Left ventricle myocardium inferior (tissue), 1 donor: ENCODE results near the gene FRYL. TPM values are rescaled to one million over a fixed set of nuclear protein-coding genes. Genes with fewer than 3 reads are reported as not detected.
"Not testable (repeated sequence)": the region's sequence is repeated elsewhere in the genome, so short reads cannot be mapped to it uniquely, and the experiment has no call there.

Source experiments
- DNase-seq: peaks from one replicate; pipeline ENCODE4 v3.0.0-alpha.2; 2020
- H3K27ac ChIP-seq: fragments of 200-600 bp; replicated peaks from 2 replicates; pipeline ENCODE4 v1.8.0; 2021
- H3K27me3 ChIP-seq: fragments of 200-600 bp; 2 replicates; pipeline ENCODE4 v1.8.0; 2021; ENCODE audit warnings: low read depth
- H3K36me3 ChIP-seq: fragments of 200-600 bp; 2 replicates; pipeline ENCODE4 v1.8.0; 2021
- H3K4me1 ChIP-seq: fragments of 200-600 bp; 2 replicates; pipeline ENCODE4 v1.8.0; 2021
- H3K4me3 ChIP-seq: fragments of 200-600 bp; 2 replicates; pipeline ENCODE4 v1.8.0; 2021; ENCODE audit warnings: mild to moderate bottlenecking, moderate library complexity
- H3K9me3 ChIP-seq: fragments of 200-600 bp; replicated peaks from 2 replicates; pipeline ENCODE4 v1.8.0; 2021
- CTCF ChIP-seq: fragments of 200-600 bp; IDR thresholded peaks from 2 replicates; pipeline ENCODE4 v1.8.0; 2021; ENCODE audit warnings: antibody characterized with exemption, mild to moderate bottlenecking, borderline replicate concordance
- intact Hi-C: fragments of 100-400 bp; cut with micrococcal nuclease; formaldehyde crosslinking; loops from one replicate; pipeline ENCODE4 v1.11.0; 2022
- total RNA-seq: library from RNA; stranded (reverse); fragmentation: NEBNext Ultra II Directional; extraction: Animal tissue kit (Norgen Biotek cat#: 25700); gene quantifications from one replicate; pipeline ENCODE4 v1.2.1, GENCODE V29; 2021
- donor health status: DM: no; HTN: yes; CAD: no; lungs with severe emphysema.

FRYL gene
- total RNA-seq, 1 donor from 2014 or later: 33.2 TPM

DNA sequence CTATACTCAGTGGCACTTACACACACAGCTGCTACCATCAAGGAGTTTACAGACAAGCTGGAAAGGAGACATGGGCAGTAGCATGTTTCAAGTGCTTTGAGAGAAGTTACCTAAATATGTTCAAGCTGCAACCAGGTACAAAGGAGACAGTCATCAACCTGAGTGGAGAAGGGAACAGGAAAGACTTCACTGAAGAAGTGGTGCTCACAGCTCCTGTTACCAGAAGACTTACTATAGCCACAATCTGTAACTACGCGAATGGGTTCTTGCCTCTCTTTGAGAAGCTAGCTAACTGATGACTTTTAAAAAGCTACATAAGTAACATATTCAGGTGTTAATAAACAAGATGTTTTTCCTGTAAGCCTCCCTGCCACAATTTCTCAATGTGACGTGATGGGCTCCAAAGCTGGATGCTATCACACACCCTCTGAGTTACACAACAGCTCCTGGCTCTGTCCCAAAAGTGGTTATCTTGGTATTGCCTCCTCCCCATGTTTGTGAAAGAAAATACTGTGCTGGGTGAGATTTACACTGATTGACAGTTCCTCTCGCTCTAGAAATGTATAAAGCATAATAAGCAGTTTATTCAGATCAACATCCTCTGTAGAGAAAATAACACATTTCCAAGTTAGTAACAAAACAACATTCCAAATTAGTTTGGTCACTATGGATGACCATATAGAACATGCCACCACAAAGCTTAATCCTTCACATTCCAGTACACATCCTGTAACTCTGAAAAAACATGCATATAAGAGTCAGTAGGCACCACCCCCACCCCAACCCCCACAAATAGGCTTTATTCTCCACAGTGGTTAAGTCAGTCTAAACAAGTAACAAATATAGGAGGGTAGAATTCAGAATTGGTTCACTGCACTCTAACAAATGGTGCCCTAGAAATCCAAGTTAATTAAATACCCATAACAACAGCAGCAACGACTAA, 81.8 kb downstream of the FRYL start:
- Histone ChIP-seq H3K27me3 (no peaks in the 10 kb centered on the region), H3K9me3 (no peaks in the 10 kb centered on the region), H3K36me3 (no peaks in the 10 kb centered on the region), H3K27ac (no peak overlapping the region), H3K4me1 (peaks cover 32% of the 10 kb centered on the region), H3K4me3 (no peak overlapping the region)
- intact Hi-C loops: no loop called here
- TF ChIP-seq CTCF: no peak
- DNase-seq: peak; percentile 26

GRCh38 chr4:48697516-48697915, 82.6 kb downstream of the FRYL start:
- H3K4me1 ChIP-seq: peaks cover 39% of the 10 kb centered on the region
- H3K36me3 ChIP-seq, H3K27me3 ChIP-seq, DNase-seq, H3K27ac ChIP-seq, intact Hi-C loops, H3K9me3 ChIP-seq, H3K4me3 ChIP-seq: not testable (repeated sequence)

DNA sequence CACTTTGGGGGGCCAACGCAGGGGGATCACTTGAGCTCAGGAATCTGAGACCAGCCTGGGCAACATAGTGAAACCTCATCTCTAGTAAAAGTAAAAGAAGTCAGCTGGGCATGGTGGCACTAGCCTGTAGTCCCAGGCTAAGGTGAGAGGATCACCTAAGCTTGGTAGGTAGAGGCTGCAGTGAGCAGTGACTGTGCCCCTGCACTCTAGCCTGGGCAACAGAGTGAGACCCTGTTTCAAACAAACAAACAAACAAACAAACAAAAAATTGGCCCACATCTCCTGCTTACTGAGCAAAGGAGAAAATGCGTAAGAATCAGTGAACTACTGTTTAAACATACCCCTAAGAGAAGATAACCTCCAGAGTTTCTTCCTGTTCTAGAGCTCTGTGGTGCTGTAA, 85.3 kb downstream of the FRYL start:
- Histone ChIP-seq H3K9me3 (no peaks in the 10 kb centered on the region), H3K4me1 (peaks cover 48% of the 10 kb centered on the region), H3K27ac (no peak overlapping the region), H3K27me3 (no peaks in the 10 kb centered on the region), H3K36me3 (no peaks in the 10 kb centered on the region), H3K4me3 (no peak overlapping the region)
- TF ChIP-seq CTCF: no peak
- intact Hi-C loops: no loop called here
- no peak for DNase-seq

DNA sequence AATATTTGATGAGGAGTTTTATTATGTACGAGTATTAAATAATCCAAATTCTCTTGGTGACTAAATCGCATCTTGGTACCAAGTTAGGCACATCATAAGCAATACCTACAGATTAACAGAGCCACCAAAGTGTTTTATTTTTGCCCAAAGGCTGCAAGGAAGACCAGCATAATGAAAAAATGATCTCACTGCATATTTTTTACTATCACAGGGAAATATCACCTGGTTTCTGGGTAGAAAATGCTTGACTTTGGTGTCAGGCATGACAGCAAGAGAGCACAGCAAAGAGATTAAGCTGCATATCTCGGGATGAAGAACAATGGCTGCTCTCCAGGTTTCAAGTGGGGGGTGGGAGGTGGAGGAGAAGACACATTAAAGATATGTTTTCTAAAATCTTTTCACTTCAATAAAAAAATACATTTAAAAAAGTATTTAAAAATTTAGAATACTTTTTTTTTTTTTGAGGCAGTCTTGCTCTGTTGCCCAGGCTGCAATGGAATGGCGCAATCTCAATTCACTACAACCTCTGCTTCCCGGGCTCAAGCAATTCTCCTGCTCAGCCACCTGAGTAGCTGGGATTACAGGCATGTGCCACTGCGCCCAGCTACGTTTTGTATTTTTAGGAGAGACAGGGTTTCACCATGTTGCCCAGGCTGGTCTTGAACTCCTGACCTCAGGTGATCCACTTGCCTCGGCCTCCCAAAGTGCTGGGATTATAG, 86.1 kb downstream of the FRYL start:
- no peaks in the 10 kb centered on the region for H3K36me3 ChIP-seq
- no peaks in the 10 kb centered on the region for H3K27me3 ChIP-seq
- H3K27ac ChIP-seq: no peak overlapping the region
- H3K4me3 ChIP-seq: no peak overlapping the region
- TF ChIP-seq CTCF: no peak
- H3K9me3 ChIP-seq: no peaks in the 10 kb centered on the region
- peaks cover 40% of the 10 kb centered on the region for H3K4me1 ChIP-seq
- intact Hi-C loops: no loop called here
- DNase-seq: no peak

GRCh38 chr4:48692897-48693296, 87.2 kb downstream of the FRYL start:
- H3K27ac ChIP-seq: no peak overlapping the region
- H3K9me3 ChIP-seq: no peaks in the 10 kb centered on the region
- intact Hi-C loops: no loop called here
- H3K27me3 ChIP-seq: no peaks in the 10 kb centered on the region
- DNase-seq: no peak
- TF ChIP-seq CTCF: no peak
- H3K4me1 ChIP-seq: peaks cover 30% of the 10 kb centered on the region
- H3K4me3 ChIP-seq: no peak overlapping the region
- H3K36me3 ChIP-seq: no peaks in the 10 kb centered on the region

GRCh38 chr4:48692044-48692443, 88.0 kb downstream of the FRYL start:
- DNase-seq: no peak
- H3K4me3 ChIP-seq: no peak overlapping the region
- TF ChIP-seq CTCF: no peak
- H3K4me1 ChIP-seq: peaks cover 32% of the 10 kb centered on the region
- intact Hi-C loops: no loop called here
- H3K27ac ChIP-seq: no peak overlapping the region
- H3K36me3 ChIP-seq: no peaks in the 10 kb centered on the region
- no peaks in the 10 kb centered on the region for H3K9me3 ChIP-seq
- H3K27me3 ChIP-seq: no peaks in the 10 kb centered on the region
